Lung (tissue), 12 donors: Measurements from ENCODE around the gene EPHB2. TPM values are rescaled to one million over a fixed set of nuclear protein-coding genes. Genes with fewer than 3 reads are reported as not detected.

Experiments
- ATAC-seq: fragments of 200-7000 bp; cut with Tn5 transposase; one replicate; pipeline ENCODE4 v1.9.1; 2020; ENCODE audit warnings: moderate number of reproducible peaks; ENCODE audit not compliant: insufficient read depth, low FRiP score
- DNase-seq, 3 donors: peaks; one replicate each; pipeline ENCODE4 v3.0.0-alpha.2; 2013 to 2017
- H3K27ac ChIP-seq, 2 donors: one replicate each; pipeline ENCODE4 v1.5.1; 2013; ENCODE audit warnings: mild to moderate bottlenecking in 2 of 2, moderate library complexity in 2 of 2, control low read depth in 1 of 2, inconsistent platforms in 1 of 2, low read depth in 1 of 2, low read length in 1 of 2
- H3K27me3 ChIP-seq, 3 donors: one replicate each; pipeline ENCODE4 v1.5.1; 2013; ENCODE audit warnings: low read length in 2 of 3; ENCODE audit not compliant: control insufficient read depth in 3 of 3, insufficient read depth in 3 of 3
- H3K36me3 ChIP-seq, 4 donors: one replicate each; pipeline ENCODE4 v1.5.1; 2013; ENCODE audit warnings: low read length in 4 of 4, mild to moderate bottlenecking in 1 of 4, moderate library complexity in 1 of 4; ENCODE audit not compliant: control insufficient read depth in 4 of 4, insufficient read depth in 4 of 4
- H3K4me1 ChIP-seq, 5 donors: one replicate each; pipeline ENCODE4 v1.5.1; 2013; ENCODE audit warnings: low read length in 5 of 5, mild to moderate bottlenecking in 2 of 5, moderate library complexity in 1 of 5; ENCODE audit not compliant: control insufficient read depth in 5 of 5, insufficient read depth in 5 of 5
- H3K4me3 ChIP-seq: one replicate; pipeline ENCODE4 v1.5.1; 2013; ENCODE audit warnings: mild to moderate bottlenecking, control low read depth, moderate library complexity
- H3K9ac ChIP-seq, 2 donors: one replicate each; pipeline ENCODE4 v1.5.1; 2013; ENCODE audit warnings: low read length in 2 of 2, control low read depth in 1 of 2; ENCODE audit not compliant: insufficient read depth in 1 of 2
- H3K9me3 ChIP-seq, 4 donors: one replicate each; pipeline ENCODE4 v1.5.1; 2013; ENCODE audit warnings: low read length in 3 of 4, mild to moderate bottlenecking in 1 of 4, moderate library complexity in 1 of 4; ENCODE audit not compliant: control insufficient read depth in 4 of 4, insufficient read depth in 3 of 4
- CTCF ChIP-seq: IDR thresholded peaks from 2 replicates; pipeline ENCODE4 v1.5.1; 2012; ENCODE audit warnings: mild to moderate bottlenecking; ENCODE audit errors: control extremely low read depth, extremely low read depth
- WGBS, 2 donors: extraction: QIAGEN DNeasy Blood & Tissue Kit; methylation state at CpG; one replicate each; pipeline ENCODE4 v1.1.7; 2013; 5-methylcytosine and 5-hydroxymethylcytosine counted together
- polyA plus RNA-seq, 2 donors: library from polyadenylated mRNA; stranded (reverse); fragments of 200-250 nt; gene quantifications; one replicate each; pipeline ENCODE4 v1.2.1, GENCODE V29; 2013
- total RNA-seq, 2 donors: library from RNA; depleted of rRNA in 1 of 2; stranded (reverse); fragments of >200 nt in 1 of 2; gene quantifications; one replicate each; pipeline ENCODE4 v1.2.1, GENCODE V29; 2014 to 2021
- donor health status: control.
- donor health status: control.
- donor health status: Bipolar disorder and iron deficiency.
- donor health status: healthy.
- donor health status: DM: yes; HTN: yes; CAD: no.

Gene EPHB2
- total and polyA plus RNA-seq, 4 donors: 1.2 to 8.5 (median 5.8) TPM

- ATAC-seq (no peak), DNase-seq (no peak)
- no peaks in the 10 kb centered on the region for H3K36me3 ChIP-seq
- no peaks in the 10 kb centered on the region for H3K9me3 ChIP-seq
- H3K27ac ChIP-seq: no peak overlapping the region
- WGBS, 2 donors: 66 to 78% methylated on average over 6 of the region's 6 CpGs
- H3K27me3 ChIP-seq: no peaks in the 10 kb centered on the region
- no peak overlapping the region for H3K9ac ChIP-seq
- no peak overlapping the region for H3K4me3 ChIP-seq
- TF ChIP-seq CTCF: no peak
- H3K4me1 ChIP-seq: peaks cover 0 to 48% (median 15%) of the 10 kb centered on the region in 5 donors
These were observed 81.9 kb downstream of the EPHB2 start for GRCh38 chr1:22792396-22793160.

- ATAC-seq: no peak
- no peak for DNase-seq
- WGBS, 2 donors: 90 to 92% methylated on average over 3 of the region's 3 CpGs
These were observed 83.0 kb downstream of the EPHB2 start for GRCh38 chr1:22793647-22794046.

GRCh38 chr1:22794647-22795365 is 84.2 kb downstream of the EPHB2 start:
- Histone ChIP-seq H3K4me3 (no peak overlapping the region), H3K9me3 (no peaks in the 10 kb centered on the region), H3K9ac (peak overlapping the region in 1 of 2 donors; percentile 14), H3K27ac (no peak overlapping the region), H3K27me3 (no peaks in the 10 kb centered on the region), H3K4me1 (peaks cover 0 to 40% (median 15%) of the 10 kb centered on the region in 5 donors), H3K36me3 (peaks cover 0 to 5% (median 0%) of the 10 kb centered on the region in 4 donors)
- no peak for TF ChIP-seq CTCF
- 53 to 67% methylated on average over 6 to 8 of the region's 8 CpGs for WGBS, 2 donors
- DNase-seq (peak; percentile 45 to 79 (median 69)), ATAC-seq (no peak)

More at GRCh38 chr1:22793647-22794046, 83.0 kb downstream of the EPHB2 start:
- Histone ChIP-seq H3K9me3 (no peaks in the 10 kb centered on the region), H3K4me3 (no peak overlapping the region), H3K36me3 (no peaks in the 10 kb centered on the region), H3K4me1 (peaks cover 0 to 40% (median 15%) of the 10 kb centered on the region in 5 donors), H3K27ac (no peak overlapping the region), H3K27me3 (no peaks in the 10 kb centered on the region), H3K9ac (no peak overlapping the region)
- TF ChIP-seq CTCF: no peak
